ENCODE measurements around the gene TRAM2.

TRAM2 gene

GRCh38 chr6:52571099-52571755 lies 5.6 kb downstream of the TRAM2 start:
- FAIRE-seq (no peak), DNase-seq (ENCODE audit: insufficient read length, low spot score) (no peak)

DNA sequence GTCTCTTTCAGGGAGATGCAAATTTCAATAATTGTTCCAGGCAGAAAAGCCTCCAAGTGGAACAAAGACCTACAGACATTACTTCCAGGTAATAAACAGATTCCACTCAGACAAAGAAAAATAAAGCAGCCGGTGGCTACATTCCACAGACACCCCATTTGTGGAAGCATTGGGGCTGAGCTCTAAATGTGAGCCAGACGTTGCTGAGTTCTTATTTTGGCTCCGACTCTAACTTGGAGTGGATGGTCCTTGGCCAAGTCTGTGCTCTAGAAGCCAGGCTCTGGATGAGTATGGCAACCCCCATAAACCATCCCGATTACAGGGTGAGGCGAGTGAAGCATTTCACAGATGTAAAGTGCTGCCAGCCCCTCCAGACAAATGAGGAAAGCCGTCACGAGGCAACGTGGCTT lies 6.6 kb downstream of the TRAM2 start:
- FAIRE-seq (no peak), DNase-seq (ENCODE audit: insufficient read length, low spot score) (no peak)

GRCh38 chr6:52568320-52568719 lies 8.5 kb downstream of the TRAM2 start:
- no peak for FAIRE-seq
- no peak for DNase-seq (ENCODE audit: insufficient read length, low spot score)

GRCh38 chr6:52566853-52567279 lies 10.0 kb downstream of the TRAM2 start:
- no peak for FAIRE-seq
- DNase-seq (ENCODE audit: insufficient read length, low spot score): no peak

GRCh38 chr6:52566201-52566600 lies 10.7 kb downstream of the TRAM2 start:
- DNase-seq (ENCODE audit: insufficient read length, low spot score) (no peak), FAIRE-seq (no peak)

GRCh38 chr6:52564856-52565255 lies 12.0 kb downstream of the TRAM2 start:
- no peak for DNase-seq (ENCODE audit: insufficient read length, low spot score)

DNA sequence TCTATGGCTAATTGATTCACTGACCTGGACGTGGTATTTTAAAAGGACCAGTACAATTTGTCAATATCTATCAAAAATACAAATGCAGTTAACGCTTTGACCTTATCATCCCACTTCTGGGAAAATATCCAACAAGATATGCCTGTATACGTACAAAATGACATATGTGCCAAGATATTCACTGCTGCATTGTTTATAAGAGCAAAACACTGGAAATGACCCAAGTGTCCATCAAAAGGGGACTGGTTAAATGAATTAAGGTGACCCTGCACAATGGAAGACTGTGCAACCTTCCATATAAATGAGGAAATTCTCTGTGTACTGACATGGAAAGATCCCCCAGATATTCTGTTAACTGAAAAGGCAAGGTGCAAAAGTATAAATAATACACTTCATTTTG lies 13.9 kb downstream of the TRAM2 start:
- DNase-seq (ENCODE audit: insufficient read length, low spot score) (no peak), FAIRE-seq (no peak)

More at GRCh38 chr6:52564856-52565255, 12.0 kb downstream of the TRAM2 start:
- no peak for FAIRE-seq

DNA sequence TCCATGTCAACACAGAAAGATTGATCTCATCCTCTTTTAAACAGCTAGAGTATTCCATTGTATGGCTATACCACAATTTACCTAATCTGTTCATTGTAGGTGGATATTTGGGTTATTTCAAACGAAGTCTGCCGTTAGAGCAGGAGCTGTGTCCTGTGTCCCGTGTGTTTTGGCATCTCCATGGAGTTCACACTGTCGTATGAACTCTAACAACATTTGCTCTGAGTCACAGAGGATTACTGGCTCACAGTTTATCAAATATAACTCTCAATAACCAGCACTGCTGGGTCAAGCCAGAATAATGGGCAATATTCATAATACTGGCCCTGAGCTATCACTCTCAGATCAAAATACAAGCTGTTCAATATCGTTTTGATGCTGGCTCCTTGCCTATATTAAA lies 16.4 kb downstream of the TRAM2 start:
- FAIRE-seq: no peak
- no peak for DNase-seq (ENCODE audit: insufficient read length, low spot score)

- FAIRE-seq (no peak), DNase-seq (ENCODE audit: insufficient read length, low spot score) (no peak)
Measured at GRCh38 chr6:52558266-52559000, 18.4 kb downstream of the TRAM2 start.

DNA sequence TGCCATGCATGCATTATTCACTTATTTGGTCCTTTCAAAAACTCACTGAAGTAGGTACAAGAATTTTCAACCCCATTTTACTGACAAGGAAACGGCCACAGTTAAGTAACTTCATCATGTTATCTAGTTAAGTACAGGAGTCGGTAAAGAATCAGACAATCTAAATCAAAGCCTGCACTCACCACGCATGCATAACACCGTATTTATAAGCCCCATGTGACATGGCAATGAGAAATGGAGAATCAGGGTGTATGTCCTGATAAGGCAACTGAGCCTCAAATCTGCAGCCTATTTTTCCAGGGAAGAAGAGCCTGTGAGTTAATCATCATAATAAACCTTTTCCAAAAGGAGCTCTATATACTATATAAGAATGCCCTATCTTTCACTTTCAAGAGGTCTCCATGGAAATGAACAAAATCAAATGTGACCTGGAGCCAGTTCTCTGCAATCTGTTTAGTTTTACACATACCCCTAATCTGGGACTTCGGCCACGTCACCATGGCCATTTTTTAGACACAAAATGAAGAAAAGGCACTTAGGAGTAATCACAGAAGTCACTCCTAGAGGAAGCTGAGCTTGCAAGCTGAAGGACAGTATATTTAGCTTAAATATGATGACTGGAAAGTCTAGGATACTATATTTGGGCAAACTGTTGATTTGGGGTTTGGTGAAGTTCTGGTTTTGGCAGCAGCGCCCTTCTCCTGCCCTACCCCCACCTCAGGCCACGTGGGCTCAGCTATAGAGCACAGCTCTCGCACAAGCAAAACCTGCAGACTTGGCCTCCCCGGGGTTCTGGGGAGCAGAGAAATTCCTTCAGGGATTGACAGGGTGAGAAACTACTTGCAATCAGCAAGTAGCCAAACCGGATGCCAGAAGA lies 19.2 kb downstream of the TRAM2 start:
- DNase-seq (ENCODE audit: insufficient read length, low spot score): no peak
- no peak for FAIRE-seq

GRCh38 chr6:52555518-52556233 lies 21.2 kb downstream of the TRAM2 start:
- no peak for FAIRE-seq

DNA sequence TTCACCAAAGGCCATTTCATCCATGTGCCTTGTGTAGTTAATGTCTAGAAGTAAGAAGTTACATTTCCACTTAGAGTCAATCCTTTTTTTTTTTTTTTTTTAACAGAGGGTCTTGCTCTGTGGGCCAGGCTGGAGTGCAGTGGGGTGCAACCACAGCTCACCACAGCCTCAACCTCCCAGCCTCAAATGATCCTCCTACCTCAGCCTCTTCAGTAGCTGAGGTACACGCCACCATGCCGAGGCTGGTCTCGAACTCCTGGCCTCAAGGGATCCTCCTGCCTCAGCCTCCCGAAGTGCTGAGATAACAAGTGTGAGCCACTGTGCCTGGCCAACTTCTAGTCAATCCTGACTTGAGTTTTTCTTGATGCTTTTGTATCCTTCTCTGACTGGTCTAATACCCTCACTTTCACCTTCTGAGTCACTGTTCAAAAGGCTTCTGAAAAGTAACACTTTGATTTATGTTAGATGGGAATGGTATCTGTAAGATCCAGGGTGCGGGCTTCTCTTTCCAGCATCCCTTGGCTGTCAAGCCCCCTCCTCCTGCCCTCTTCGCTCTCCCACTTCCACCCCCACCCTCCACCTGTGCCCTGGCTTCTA lies 22.1 kb downstream of the TRAM2 start:
- FAIRE-seq: no peak
- no peak for DNase-seq (ENCODE audit: insufficient read length, low spot score)

More at GRCh38 chr6:52555518-52556233, 21.2 kb downstream of the TRAM2 start:
- no peak for DNase-seq (ENCODE audit: insufficient read length, low spot score)

GRCh38 chr6:52553719-52554118 lies 23.1 kb downstream of the TRAM2 start:
- DNase-seq (ENCODE audit: insufficient read length, low spot score) (no peak), FAIRE-seq (no peak)

DNA sequence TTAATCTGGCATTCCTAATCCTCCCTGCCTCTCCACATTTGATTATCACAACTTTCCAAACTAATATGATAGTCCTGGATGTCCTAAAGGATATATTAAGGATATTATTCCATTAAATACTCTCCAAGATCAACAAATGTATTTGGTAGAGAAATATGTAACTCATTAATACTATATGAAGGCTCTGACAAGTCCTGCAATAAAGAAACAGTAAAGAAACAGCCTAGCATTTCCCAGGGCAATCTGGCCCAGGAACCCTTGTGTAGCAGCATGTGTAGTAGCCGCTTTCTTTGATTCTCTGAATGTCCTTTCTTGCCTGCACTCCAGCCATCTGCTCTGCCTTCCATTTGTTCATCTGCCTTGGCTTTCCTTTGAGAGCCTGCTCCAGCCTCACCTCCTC lies 23.7 kb downstream of the TRAM2 start:
- no peak for DNase-seq (ENCODE audit: insufficient read length, low spot score)
- FAIRE-seq: no peak

DNA sequence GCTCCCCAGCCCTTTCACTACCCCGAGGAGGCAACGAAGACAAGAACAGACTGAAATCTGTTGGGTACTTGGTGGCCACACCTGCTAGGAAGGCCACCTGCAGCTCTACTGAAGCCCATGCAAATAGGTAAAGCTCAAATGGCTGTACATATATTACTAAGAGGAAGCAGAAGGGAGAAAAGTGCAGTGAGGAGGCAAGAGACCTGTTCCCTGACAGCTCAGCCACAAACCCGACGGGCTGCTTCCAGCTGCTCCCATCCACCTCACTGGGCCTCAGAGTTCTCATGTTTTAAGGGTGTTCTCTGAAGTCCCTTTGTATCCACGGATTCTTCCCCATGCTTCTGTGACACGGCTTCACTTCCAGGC lies 24.6 kb downstream of the TRAM2 start:
- DNase-seq (ENCODE audit: insufficient read length, low spot score): no peak
- peak; percentile 61 for FAIRE-seq

- FAIRE-seq (no peak), DNase-seq (ENCODE audit: insufficient read length, low spot score) (no peak)
Measured at GRCh38 chr6:52551483-52552277, 25.2 kb downstream of the TRAM2 start.

DNA sequence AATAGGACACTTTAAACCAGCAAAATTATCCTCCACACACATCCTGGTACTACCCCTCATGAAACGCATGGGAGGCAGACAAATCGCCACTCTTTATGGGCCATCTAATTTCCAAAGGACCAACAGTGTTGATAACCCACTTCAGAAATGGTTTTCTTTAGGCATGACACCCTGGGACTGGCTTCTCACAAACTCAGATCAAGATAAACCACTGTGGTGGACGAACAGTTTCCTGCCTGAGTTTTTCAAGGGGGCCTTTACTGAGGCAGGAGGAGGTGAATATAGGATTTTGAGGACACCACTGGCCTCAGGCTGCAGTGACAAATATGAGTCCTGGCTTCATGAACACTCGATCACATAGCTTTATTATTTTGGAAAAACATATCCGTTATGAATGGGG lies 26.0 kb downstream of the TRAM2 start:
- no peak for DNase-seq (ENCODE audit: insufficient read length, low spot score)
- FAIRE-seq: no peak

GRCh38 chr6:52550014-52550575 lies 26.8 kb downstream of the TRAM2 start:
- no peak for FAIRE-seq
- no peak for DNase-seq (ENCODE audit: insufficient read length, low spot score)

GRCh38 chr6:52549428-52549827 lies 27.4 kb downstream of the TRAM2 start:
- no peak for FAIRE-seq

More at GRCh38 chr6:52549428-52549827, 27.4 kb downstream of the TRAM2 start:
- DNase-seq (ENCODE audit: insufficient read length, low spot score): no peak

Data from GM19239 (cell line).